SKM-1 treated with dmso at 0.1 percent for 144 hours (cell line): ENCODE results near the gene CD82.
"Not testable (repeated sequence)": the region's sequence is repeated elsewhere in the genome, so short reads cannot be mapped to it uniquely, and the experiment has no call there.

Experiments used
- DNase-seq: peaks from one replicate; lab custom pipeline; 2025; ENCODE audit not compliant: unreplicated experiment; lab: John Stamatoyannopoulos, UW

The CD82 gene

DNA sequence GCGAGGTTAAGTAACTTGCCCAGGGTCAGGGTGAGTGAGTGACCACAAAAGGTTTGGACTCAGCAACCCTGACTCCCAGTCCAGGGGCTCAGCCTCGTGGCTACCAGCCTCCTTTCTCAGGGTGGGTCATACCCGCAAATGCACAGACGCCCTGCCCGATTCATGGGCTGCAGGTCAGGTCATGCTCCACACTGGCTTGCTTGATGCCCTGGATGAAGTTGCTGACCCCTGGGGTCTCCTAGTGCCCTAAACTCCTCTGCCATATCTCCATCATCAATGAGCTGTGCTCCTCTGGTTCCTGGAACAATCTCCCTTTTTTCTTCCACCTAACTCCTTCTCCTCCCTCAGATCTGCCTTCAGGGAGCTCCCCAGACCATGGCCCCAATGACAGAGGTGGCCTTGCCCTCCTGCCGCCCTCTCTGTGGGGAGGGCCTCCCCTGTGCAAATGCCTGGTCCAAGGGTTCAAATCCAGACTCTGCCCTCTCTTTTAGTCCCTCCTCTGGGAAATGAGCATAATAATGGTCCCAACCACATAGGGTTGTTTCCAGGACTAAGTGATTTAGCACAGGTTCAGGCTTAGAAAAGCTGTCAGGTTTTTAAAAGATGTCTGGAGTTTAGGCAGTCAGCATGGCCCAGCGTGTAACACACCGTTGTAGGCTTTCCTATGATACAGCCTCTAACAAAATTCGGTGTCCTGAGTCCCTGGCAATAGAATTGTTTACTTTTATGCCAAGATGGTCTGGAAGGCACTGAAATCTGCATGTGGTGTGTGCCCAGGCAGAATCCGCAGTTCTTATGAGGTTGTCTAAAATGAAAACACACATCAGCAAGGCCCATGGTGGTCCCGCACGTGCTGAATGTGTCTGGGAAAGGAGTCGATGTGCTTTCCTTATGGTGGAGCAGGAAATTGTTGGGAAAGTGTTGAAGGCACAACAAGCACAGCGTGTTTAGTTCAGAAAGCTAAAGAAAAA lies 63.6 kb downstream of the CD82 start:
- DNase-seq: no peak

DNA sequence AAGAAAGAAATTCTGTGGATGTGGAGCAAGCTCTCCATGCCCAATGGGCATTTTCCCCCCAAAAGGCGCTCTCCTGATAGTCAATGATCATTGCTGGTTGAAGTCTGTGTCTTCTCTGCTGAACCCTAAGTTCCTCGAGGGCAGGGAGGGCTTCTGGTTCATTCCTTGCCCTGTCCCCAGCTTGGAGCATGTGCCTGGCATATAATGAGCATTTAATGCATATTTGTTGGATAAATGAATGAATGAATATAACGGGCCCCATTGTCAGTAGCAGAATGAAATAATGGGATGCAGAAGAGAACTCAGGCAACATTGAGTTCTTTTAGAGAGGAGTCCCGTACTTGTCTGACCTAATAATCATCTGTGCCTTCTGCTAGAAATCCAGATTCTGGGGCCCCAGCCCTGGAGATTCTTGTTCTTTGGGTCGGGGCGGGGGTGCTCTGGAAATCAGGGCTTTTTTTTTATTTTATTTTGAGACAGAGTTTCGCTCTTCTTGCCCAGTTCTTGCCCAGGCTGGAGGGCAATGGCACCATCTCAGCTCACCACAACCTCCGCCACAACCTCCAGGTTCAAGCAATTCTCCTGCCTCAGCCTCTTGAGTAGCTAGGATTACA lies 64.4 kb downstream of the CD82 start:
- no peak for DNase-seq

DNA sequence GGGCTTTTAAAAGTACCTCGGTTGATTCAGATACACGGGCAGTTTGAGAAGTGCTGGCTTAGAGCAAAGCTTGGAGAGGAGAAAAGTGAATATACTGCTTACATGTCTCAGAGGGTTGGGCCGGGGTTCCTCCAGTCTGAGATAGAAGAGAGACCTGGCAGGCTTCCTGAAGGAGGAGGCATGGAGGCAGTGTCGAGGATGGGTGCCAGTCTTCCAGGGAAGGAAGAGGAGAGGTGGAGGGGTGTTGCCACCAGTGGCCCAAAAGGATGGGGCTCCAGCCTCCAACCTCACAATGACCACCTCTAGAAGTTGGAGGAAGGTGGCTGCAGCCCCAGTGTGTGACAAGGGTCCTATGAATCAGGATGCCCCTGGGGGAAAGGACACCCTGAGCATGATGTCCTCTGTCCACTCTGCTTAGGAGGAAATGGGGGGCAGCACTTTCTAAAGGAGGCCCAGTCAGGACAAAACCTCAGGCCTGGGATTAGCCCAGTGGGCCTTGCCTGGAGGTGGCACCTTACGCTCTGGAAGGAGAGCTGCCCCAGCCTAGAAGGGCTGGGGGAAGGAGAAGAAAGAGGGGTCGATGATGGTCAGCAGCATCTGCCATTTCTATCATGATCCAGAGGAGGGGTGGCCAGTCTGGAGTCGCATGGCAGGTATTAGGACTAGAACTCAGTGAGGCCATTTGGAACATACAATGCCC lies 65.2 kb downstream of the CD82 start:
- DNase-seq: no peak

DNA sequence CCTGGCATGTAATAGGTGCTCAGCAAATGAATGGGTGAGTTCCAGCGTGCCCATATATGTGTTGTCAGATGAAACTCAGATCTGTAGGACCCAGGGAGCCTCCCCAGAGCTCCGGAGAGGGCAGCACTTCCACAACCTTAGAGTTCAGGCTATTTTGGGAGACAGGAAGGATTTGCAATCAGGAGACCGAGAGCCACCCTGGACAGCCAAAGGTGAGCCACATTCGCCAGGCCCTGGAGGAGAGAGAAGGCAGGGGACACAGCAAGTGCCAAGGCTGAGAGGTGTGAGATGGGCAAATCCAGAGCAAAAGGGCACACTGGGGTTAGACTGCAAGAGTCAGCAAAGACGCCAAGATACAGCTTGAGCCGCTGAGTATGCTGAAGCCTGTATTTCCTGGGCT lies 66.4 kb downstream of the CD82 start:
- DNase-seq: no peak

DNA sequence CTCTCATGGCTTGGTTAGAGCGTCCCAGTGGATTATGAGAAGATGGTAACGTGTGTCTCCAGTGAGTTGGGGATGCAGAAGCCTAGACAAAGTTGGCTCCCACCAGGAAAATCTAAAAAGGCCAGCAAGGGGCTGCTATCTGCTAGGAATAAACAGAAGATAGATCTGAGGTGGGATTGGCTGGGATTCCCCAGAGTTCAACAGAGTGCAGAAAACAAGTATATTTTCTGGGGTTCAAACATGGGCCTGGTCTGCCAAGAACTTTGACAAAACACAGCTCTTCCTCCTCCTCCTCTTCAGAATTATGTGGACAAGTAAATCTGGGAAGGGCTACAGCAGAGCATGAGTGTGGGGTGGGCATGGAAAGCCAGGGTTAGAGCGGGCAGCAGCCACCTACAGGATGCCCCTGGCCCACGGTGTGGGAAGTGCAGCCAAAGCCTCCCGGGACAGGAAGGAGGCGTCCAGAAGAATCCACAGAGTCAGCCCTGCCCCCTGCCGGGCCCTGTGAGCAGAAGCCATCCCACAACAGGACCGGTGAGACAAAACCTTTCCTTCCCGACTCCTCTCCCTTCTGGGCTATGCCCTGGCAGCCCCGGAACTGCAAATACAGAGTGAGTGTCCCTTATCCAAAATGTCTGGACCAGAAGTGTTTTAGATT lies 67.1 kb downstream of the CD82 start:
- peak; percentile 23 for DNase-seq

DNA sequence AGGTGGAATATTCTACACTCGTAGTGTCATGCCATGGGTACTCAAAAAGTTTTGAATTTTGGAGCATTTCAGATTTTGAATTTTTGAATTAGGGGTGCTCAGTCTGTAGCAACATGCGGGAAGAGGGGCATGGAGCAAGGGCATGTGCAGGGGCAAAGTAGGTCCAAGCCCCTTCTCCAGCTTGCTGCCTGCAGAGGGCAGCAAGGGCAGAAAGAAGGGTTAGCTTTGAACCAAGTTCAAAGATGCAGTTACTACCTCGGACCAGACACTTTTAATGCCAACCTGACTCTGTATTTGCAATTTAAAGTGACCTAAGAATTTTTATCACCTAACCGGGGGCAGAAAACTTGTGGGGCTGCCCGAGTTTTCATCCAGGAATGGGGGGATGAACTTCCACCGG lies 68.2 kb downstream of the CD82 start:
- no peak for DNase-seq

DNA sequence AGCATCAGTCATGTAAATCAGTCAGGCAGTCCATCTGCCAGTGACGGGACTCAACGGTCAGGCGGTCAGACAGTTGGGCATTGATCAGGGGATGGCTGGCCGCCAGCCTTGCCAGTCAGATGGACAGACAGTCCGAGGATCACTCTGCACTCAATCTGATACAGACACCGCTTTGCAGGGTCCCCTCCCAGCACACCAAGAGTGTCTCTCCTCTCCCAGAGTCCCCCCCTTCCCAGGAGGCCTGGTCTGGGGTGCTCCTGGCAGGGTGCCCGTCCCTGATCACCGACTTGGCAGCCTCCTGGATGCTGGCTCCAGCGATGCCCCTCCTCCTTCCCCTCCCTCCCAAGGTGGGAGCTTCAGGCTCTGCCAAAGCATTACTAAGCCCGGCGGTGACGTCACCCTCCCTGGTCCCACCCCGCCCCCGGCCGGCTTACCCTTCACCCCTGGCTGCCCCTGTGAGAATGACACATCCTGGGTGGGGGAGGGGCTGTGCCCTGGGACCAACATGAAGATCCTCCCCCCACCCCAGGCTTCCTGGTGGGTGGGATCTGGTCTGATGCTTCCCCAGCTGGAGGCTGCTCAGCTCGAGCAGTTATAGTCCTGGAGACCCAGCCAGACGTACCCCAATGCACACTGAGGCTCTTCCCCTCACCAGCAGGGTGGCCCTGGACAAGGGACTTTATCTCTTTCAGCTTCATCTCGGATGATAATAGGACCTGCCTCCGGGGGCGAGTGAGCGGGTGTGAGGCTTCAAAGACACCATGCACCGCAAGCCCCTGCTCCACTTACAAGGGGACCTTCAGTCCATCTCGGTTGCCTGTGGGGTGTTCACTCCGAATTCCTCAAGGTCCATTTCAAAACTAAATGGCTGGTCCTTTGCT lies 69.2 kb downstream of the CD82 start:
- DNase-seq: no peak

DNA sequence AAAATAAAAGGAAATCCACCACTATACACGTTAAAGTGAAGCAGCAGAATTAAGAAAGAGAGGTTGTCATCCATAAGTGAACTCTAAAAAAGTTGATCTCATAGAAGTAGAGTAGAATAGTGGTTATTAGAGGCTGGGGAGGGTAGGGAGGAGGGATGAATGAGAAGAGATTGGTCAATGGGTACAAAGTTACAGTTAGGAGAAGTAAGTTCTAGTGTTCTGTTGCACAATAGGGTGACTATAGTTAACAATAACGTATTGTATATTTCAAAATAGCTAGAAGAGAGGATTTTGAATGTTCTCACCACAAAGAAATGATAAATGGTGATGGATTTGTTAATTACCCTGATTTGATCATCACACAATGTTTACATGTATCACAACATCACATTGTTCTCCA lies 72.0 kb downstream of the CD82 start:
- DNase-seq: peak; percentile 88

DNA sequence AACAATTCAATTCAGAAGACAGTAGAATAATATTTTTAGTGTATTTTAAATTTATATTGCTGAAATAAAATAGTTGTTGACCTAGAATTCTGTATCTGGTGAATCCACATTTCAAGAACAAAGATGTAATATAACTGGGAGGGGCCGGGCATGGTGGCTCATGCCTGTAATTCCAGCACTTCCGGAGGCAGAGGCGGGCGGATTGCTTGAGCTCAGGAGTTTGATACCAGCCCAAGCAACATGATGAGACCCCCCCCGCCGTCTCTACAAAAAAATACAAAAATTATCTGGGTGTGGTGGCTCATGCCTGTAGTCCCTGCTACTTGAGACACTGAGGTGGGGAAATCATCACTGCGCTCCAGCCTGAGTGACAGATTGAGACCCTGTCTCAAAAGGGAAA lies 72.6 kb downstream of the CD82 start:
- no peak for DNase-seq

DNA sequence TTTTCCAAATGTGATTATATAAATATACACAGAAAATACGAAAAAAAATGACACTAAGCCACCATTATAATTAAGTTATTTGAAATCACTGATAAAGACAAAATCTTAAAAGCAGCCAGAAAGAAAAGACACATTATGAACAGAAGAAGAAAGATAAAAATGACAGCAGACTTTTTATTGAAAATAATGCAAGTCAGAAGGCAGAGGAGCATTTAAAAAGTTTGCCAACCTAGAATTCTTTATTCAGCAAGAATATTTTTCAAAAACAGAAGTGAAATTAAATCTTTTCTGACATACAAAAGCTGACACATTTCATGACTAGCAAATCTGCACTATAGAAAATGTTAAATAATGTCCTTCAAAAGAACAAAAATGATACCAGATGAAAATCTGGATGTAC lies 77.8 kb downstream of the CD82 start:
- no peak for DNase-seq

DNA sequence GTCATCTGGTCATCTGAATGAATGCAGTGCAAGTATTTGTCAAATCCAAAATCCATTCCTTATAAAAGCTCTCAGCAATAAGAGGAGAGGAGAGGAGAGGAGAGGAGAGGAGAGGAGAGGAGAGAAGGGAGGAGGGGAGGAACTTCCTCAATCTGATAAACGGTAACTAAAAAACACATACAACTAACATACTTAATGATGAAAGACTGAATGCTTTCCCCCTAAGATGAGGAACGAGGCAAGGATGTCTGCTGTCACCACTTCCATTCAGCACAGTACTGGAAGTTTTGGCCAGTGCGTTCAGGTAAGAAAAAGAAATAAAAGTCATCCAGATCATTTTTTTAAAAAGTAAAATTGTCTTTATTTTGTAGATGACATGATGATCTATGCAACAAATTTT lies 80.4 kb downstream of the CD82 start:
- DNase-seq: peak; percentile 56

DNA sequence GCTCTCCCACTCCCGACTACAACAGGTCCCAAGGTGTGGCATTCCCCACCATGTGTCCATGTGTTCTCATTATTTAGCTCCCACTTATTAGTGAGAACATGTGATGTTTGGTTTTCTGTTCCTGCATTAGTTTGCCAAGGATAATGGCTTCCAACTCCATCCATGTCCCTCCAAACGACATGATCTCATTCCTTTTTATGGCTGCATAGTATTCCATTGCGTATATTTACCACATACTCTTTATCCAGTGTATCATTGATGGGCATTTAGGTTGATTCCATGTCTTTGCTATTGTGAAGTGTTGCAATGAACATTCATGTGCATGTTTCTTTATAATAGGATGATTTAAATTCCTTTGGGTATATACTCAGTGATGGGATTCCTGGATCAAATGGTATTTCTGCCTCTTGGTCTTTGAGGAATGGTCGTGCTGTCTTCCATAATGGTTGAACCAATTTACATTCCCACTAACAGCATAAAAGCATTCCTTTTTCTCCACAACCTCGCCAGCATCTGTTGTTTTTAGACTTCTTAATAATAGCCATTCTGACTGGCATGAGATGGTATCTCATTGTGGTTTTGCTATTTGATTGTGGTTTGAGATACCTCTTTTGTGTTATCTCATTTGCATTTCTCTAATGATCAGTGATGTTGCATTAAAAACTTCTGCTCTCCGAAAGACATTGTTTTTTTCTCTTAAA lies 81.9 kb downstream of the CD82 start:
- DNase-seq: not testable (repeated sequence)

DNA sequence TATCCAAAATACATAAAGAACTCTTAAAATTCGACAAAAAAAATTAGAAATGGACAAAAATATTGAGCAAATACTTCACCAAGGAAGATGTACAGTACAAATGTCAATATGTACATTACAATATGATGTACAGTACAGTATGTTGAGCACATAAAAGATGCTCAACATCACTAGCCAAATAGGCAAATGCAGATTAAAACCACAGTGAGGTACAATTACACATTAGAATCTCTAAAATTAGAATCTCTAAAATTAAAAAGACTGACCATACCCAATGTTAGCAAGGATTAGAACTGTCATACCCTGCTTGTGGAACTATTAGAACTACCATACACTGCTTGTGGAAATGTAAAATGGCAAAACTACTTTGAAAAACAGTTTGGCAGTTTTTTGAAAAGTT lies 82.6 kb downstream of the CD82 start:
- no peak for DNase-seq

DNA sequence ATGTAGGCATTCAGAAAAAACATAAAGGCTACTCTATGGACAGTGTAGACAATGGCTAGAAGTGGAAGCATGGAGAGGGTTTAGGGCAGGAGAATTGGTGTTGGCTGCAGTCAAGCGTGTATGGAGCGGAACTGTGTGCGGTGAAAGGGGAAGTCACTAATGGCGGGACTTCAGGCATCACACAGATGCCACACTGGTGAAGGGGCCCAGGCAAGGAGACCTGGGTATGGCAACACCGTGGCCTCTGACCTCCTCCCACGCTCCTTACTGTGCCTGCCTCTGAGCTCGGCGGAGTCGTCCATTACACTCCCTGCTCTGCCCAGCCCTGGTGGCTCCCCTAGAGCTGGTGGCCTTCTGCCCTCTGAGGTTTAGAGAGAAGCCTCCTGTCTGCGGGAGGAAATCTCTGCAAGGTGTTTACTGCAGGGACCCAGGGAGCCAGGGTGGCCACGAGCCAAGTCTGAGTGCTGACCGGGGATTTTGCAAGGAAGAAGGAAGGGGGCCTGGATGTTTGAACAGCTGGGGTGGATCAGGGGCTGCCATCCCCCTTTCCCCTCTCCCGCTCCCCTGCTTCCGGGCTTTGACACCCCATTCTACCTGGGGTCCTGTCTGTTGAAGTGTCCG lies 86.2 kb downstream of the CD82 start:
- DNase-seq: no peak

DNA sequence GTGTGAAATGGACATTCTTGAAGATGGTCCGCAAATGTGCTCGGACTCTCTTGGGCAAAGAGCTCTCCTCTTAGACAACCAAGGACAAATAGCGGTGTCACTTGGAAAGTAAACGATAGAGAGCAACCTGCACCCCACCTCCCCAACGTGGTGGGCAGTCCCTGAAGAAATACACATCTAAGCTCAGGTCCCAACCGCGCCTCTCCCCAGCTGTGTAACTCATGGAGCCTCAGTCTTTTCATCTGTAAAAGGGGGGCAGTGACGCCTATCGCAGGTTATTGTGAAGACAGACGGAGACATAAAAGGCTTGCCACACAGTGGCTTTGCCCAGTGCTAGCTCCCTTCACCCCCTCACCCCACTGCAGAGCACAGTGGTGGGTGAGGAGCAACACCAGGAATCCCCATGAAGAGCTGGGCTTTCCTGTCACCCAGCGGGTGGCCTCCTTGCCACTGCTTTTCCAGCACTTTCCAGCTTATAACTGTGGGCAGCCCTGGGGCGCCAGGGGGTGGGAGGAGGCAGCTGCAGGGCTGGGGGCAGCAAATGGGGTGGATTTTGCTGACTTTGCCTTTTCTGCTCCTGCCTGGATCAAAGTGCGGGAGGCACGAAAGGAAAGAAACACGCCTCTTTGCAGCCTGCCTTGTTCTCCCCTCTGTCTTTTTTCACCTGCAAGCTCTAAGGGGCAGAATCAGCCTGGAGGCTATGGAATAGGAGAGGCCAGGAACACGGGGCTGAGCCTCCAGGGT lies 87.6 kb downstream of the CD82 start:
- DNase-seq: no peak

DNA sequence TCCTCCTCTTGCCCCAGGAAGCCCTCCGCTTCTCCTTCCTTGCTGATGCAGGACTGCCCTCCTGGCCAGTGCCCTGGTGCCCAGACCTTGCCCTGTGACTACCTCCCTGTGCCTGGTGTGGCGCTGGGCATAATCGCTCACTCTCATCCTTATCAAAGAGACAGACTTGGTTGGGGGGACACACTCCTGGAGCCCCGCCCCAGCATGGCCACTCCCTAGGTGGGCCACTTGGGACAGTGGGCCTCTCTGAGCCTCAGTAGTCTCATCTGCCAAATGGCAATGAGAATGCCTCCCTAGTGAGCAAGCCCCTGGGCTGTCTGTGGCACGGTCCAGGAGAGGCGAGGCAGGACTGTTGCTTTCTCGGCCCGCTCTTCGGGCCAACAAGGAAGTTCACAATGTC lies 88.6 kb downstream of the CD82 start:
- DNase-seq: no peak

DNA sequence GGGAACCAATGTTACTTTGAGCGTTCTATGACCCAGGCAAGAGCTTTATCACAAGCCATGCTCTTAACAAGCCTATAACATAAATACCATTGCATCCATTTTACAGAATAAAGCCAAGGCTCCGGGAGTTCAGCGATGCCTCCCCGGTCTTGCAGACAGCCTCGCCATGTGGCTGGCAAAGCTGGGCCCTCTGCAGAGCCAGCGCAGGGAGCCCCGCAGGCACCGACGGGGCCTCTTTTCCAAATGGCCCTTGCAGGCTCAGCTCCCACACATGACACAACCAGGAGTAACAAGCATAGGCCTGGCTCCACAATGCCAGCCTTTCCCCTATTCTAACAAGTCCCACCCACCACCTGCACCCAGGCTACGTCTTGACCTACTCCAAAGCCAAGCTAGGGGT lies 89.1 kb downstream of the CD82 start:
- no peak for DNase-seq

DNA sequence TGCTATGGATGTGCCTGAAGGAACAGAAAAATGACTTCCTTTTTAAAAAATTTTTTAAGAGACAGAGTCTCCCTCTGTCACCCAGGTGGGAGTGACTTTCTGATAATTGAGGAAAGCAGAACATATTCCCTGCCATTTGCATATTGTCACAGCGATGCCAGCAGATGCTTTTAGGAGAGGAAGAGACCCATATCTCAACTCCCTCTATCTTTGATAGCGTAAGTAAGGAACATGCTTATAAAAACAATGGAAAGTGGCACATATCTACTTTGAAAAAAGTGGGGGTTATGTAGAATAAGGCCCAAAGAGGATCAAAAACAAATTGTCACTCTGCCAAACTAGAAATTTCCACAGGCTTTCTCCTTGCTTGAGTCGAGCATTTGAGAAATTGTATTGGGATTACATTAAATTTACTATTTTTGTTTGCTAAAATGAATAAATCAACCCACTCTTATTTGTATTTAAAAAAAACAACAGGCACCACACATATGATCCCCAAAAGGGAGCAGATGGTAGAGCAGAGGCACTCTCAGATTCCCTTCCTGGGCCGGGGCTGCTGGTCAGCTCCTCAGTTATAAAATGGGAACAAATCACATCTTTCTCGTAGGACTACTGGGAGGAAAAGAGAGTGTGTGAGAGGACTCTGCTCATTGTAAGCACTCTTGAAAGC lies 92.5 kb downstream of the CD82 start:
- no peak for DNase-seq
